ENCODE data around the gene ASPSCR1.

ASPSCR1 gene

GRCh38 chr17:82018152-82018988, 40.9 kb downstream of the ASPSCR1 start:
- no peak for TF ChIP-seq CTCF (IDR thresholded peaks at IDR 0.05; ENCODE audit: low read depth, low read length, missing control alignments)
- H3K4me3 ChIP-seq (replicated peaks; ENCODE audit: low read depth, low read length): no peak overlapping the region
- DNase-seq (ENCODE audit: extremely low read depth, low read depth): no peak

DNA sequence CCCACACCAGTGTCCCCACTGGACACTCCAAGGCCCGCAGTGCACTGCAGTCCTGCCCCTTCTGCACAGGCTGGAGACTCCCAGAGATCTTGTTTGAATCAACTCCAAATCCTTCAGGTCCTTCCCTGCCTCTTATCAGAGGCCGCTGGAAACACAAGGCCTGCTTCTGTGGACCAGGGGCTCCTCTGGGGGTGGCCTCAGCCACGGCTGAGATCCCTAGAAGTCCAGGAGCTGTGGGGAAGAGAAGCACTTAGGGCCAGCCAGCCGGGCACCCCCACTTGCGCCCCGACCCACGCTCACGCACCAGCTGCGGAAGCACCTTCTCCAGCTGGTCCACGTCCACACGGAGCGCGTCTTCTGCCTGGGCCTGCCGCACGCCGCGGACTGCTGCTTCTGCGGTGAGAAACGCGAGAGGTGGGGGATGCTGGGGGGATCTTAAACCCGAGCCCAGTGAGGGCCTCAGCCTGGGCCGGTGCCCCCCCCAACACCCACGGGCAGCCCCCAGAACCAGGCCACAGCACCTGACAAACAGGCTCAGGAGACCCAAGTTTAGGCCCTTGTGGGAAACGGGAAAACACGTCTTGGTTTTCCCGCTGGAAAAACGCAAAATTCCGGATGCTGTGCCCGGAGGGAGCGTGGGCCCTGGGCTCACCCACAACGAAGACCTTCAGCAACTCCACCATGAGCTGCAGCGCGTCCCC, 41.7 kb downstream of the ASPSCR1 start:
- TF ChIP-seq CTCF (IDR thresholded peaks at IDR 0.05; ENCODE audit: low read depth, low read length, missing control alignments): no peak
- H3K4me3 ChIP-seq (replicated peaks; ENCODE audit: low read depth, low read length): no peak overlapping the region
- DNase-seq (ENCODE audit: extremely low read depth, low read depth): no peak

GRCh38 chr17:82019690-82020571, 42.5 kb downstream of the ASPSCR1 start:
- DNase-seq (ENCODE audit: extremely low read depth, low read depth): no peak
- no peak overlapping the region for H3K4me3 ChIP-seq (replicated peaks; ENCODE audit: low read depth, low read length)
- TF ChIP-seq CTCF (IDR thresholded peaks at IDR 0.05; ENCODE audit: low read depth, low read length, missing control alignments): peak; percentile 79

- peak overlapping the region; percentile 89 for H3K4me3 ChIP-seq (replicated peaks; ENCODE audit: low read depth, low read length)
- no peak for TF ChIP-seq CTCF (IDR thresholded peaks at IDR 0.05; ENCODE audit: low read depth, low read length, missing control alignments)
- DNase-seq (ENCODE audit: extremely low read depth, low read depth): no peak
Measured at GRCh38 chr17:82020572-82021106, 43.2 kb downstream of the ASPSCR1 start.

DNA sequence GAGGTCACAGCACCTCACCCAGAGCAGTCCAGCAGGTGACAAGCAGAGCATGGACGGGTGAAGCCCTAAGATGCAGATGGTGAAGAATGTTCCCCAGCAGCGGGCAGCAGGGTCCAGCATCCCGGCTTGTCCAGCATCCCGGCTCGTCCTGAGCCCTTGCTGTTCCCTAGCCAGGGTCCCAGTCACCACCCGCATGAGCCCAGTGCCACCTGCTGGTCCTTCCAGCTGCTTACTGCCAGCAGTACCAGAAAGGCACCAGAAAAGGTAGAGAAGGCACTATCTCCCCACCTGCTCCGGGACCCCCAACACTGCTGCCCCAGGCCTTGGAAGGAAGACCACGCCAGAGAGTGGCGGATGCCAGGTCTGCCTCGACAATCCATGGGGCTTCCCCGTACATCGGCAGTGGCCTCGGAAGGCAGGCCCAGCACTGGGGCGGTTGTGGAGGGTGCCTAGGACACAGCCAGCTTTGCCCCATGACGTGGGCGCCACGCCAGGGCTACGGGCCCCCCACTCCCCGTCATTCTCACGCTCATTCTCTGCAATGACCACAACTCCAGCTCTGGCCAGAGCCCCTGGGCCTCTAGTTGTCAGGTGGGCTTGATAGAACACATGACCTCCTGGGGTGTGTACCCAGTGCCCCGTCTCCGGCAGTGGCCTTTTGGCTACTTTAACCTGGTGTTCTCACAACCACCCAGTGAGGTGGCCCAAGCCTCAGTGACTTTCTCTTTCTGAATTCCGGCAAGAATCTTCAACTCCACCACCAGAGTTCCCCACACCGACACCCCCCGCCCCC, 43.9 kb downstream of the ASPSCR1 start:
- TF ChIP-seq CTCF (IDR thresholded peaks at IDR 0.05; ENCODE audit: low read depth, low read length, missing control alignments): peak; percentile 70
- no peak for DNase-seq (ENCODE audit: extremely low read depth, low read depth)
- peak overlapping the region; percentile 89 for H3K4me3 ChIP-seq (replicated peaks; ENCODE audit: low read depth, low read length)
